Neuronal stem cell (in vitro differentiated cells): ENCODE results near the gene TGM2.
A peak's percentile ranks its signal among the peaks of the same experiment; 100 is the strongest.

Source experiments
- DNase-seq: peaks from one replicate; pipeline ENCODE4 v3.0.0-alpha.2; 2013; ENCODE audit warnings: low spot score
- H2AFZ ChIP-seq: one replicate; pipeline ENCODE4 v1.6.1; 2013; ENCODE audit warnings: mild to moderate bottlenecking, low read length, inconsistent platforms
- H2AK5ac ChIP-seq: 2 replicates; pipeline ENCODE4 v1.6.1; 2013; ENCODE audit warnings: low read depth, mild to moderate bottlenecking, inconsistent platforms, low read length, moderate library complexity, mixed read lengths
- H2BK120ac ChIP-seq: 2 replicates; pipeline ENCODE4 v1.6.1; 2013; ENCODE audit warnings: low read depth, mild to moderate bottlenecking, inconsistent platforms, low read length, moderate library complexity, mixed read lengths
- H2BK12ac ChIP-seq: one replicate; pipeline ENCODE4 v1.6.1; 2013; ENCODE audit warnings: low read length, inconsistent platforms
- H2BK15ac ChIP-seq: 2 replicates; pipeline ENCODE4 v1.6.1; 2013; ENCODE audit warnings: mild to moderate bottlenecking, low read length, inconsistent platforms, mixed read lengths
- H2BK5ac ChIP-seq: one replicate; pipeline ENCODE4 v1.6.1; 2013; ENCODE audit warnings: inconsistent platforms, mild to moderate bottlenecking, low read length, moderate library complexity
- H3K14ac ChIP-seq: one replicate; pipeline ENCODE4 v1.6.1; 2013; ENCODE audit warnings: low read length, inconsistent platforms
- H3K18ac ChIP-seq: 2 replicates; pipeline ENCODE4 v1.6.1; 2013; ENCODE audit warnings: low read length, inconsistent platforms
- H3K23ac ChIP-seq: 2 replicates; pipeline ENCODE4 v1.6.1; 2013; ENCODE audit warnings: low read depth, mild to moderate bottlenecking, mixed read lengths, low read length, inconsistent platforms; ENCODE audit not compliant: poor library complexity
- H3K27ac ChIP-seq: replicated peaks from 3 replicates; pipeline ENCODE4 v1.5.1; 2013; ENCODE audit warnings: low read length, inconsistent platforms
- H3K27me3 ChIP-seq, 3 experiments: 2 replicates each; pipeline ENCODE4 v1.6.1; 2013; ENCODE audit warnings: low read length in 3 of 3, mild to moderate bottlenecking in 2 of 3, inconsistent platforms in 1 of 3, low read depth in 1 of 3, mixed read lengths in 1 of 3, moderate library complexity in 1 of 3; ENCODE audit not compliant: control insufficient read depth in 3 of 3, insufficient read depth in 3 of 3
- H3K36me3 ChIP-seq, 2 donors: replicated peaks in 1 of 2; 2 replicates each; pipeline ENCODE4 v1.6.1; 2013; ENCODE audit warnings: low read length in 2 of 2; ENCODE audit not compliant: control insufficient read depth in 2 of 2, insufficient read depth in 2 of 2
- H3K4ac ChIP-seq: 2 replicates; pipeline ENCODE4 v1.6.1; 2013; ENCODE audit warnings: inconsistent platforms, mild to moderate bottlenecking, low read length, moderate library complexity
- H3K4me1 ChIP-seq, 2 donors: 1 replicate in 1 of 2; 2 replicates in 1 of 2; pipeline ENCODE4 v1.6.1; 2013; ENCODE audit warnings: low read length in 2 of 2, low read depth in 1 of 2; ENCODE audit not compliant: control insufficient read depth in 2 of 2, insufficient read depth in 1 of 2
- H3K4me2 ChIP-seq: one replicate; pipeline ENCODE4 v1.6.1; 2013; ENCODE audit warnings: mild to moderate bottlenecking, low read length, inconsistent platforms; ENCODE audit not compliant: insufficient read depth, poor library complexity, severe bottlenecking
- H3K4me3 ChIP-seq, 2 donors: 2 replicates each; pipeline ENCODE4 v1.5.1; 2013; ENCODE audit warnings: low read length in 2 of 2, mild to moderate bottlenecking in 2 of 2, inconsistent platforms in 1 of 2, moderate library complexity in 1 of 2
- H3K79me1 ChIP-seq: one replicate; pipeline ENCODE4 v1.6.1; 2013; ENCODE audit warnings: low read depth, mild to moderate bottlenecking, inconsistent platforms, low read length, moderate library complexity
- H3K9ac ChIP-seq: one replicate; pipeline ENCODE4 v1.6.1; 2013; ENCODE audit warnings: mild to moderate bottlenecking, low read depth, low read length, inconsistent platforms; ENCODE audit not compliant: poor library complexity
- H3K9me3 ChIP-seq, 2 donors: replicated peaks in 1 of 2; 2 replicates each; pipeline versions ENCODE3 to v1.6.1; 2013; ENCODE audit warnings: low read length in 2 of 2, mild to moderate bottlenecking in 2 of 2, inconsistent platforms in 1 of 2, low read depth in 1 of 2, mixed read lengths in 1 of 2, moderate library complexity in 1 of 2; ENCODE audit not compliant: control insufficient read depth in 2 of 2, insufficient read depth in 1 of 2
- H4K8ac ChIP-seq: one replicate; pipeline ENCODE4 v1.6.1; 2013; ENCODE audit warnings: low read depth, mild to moderate bottlenecking, inconsistent platforms, low read length, moderate library complexity
- H4K91ac ChIP-seq: one replicate; pipeline ENCODE4 v1.6.1; 2013; ENCODE audit warnings: low read length, low read depth, mild to moderate bottlenecking, inconsistent platforms; ENCODE audit not compliant: poor library complexity
- WGBS, 2 donors: extraction: QIAGEN DNeasy Blood & Tissue Kit; methylation state at CpG; one replicate each; pipeline ENCODE4 v1.1.7; 2013; ENCODE audit warnings: missing lambda C conversion rate in 2 of 2, mixed read lengths in 1 of 2; ENCODE audit not compliant: insufficient read length in 2 of 2, insufficient replicate concordance in 1 of 2; ENCODE audit errors: extremely low coverage in 2 of 2; 5-methylcytosine and 5-hydroxymethylcytosine counted together

The TGM2 gene

GRCh38 chr20:38156888-38157634, 8.0 kb downstream of the TGM2 start:
- Histone ChIP-seq H3K18ac (peak overlapping the region; percentile 19), H2BK12ac (no peak overlapping the region), H3K9ac (no peak overlapping the region), H3K36me3 (no peaks in the 10 kb centered on the region), H4K91ac (no peak overlapping the region), H3K79me1 (no peaks in the 10 kb centered on the region), H3K4ac (no peak overlapping the region), H4K8ac (no peak overlapping the region), H3K9me3 (no peaks in the 10 kb centered on the region), H3K27ac (no peak overlapping the region), H2BK5ac (no peak overlapping the region), H3K4me3 (no peak overlapping the region), H2AFZ (no peak overlapping the region), H2BK120ac (peak overlapping the region; percentile 10), H3K23ac (no peak overlapping the region), H3K4me2 (no peak overlapping the region), H3K14ac (no peak overlapping the region), H2AK5ac (peak overlapping the region; percentile 81), H3K27me3 (peaks cover 0 to 3% (median 0%) of the 10 kb centered on the region in 3 experiments), H2BK15ac (peak overlapping the region; percentile 20), H3K4me1 (peaks cover 10 to 16% of the 10 kb centered on the region in 2 donors)
- no peak for DNase-seq
- no CpG with 5 or more reads among the region's 11 CpGs for WGBS, 2 donors

DNA sequence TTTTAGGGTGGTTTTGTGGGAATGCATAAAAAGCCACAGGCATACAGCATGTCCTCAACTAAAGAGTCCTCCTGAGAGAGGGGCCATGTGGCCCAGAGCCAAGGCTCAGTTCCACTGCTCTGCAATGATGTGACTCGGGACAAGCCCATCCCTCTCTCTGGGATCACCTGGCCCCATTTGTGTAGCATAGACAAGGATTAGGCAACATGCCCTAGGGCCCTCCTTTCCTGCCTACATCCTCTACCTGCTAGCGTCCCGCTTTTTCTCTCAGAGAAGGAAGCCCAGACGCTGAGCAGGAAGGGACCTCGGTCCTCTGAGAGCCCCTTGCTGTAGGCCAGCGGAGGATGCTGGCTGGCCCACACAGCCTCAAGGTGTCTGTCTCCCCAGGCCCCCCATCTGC, 8.8 kb downstream of the TGM2 start:
- H2BK5ac ChIP-seq = peak overlapping the region; percentile 68
- no peak overlapping the region for H3K4me3 ChIP-seq
- H3K14ac ChIP-seq = no peak overlapping the region
- no peak overlapping the region for H4K91ac ChIP-seq
- H2BK15ac ChIP-seq = peak overlapping the region; percentile 20
- no peak for DNase-seq
- H4K8ac ChIP-seq = no peak overlapping the region
- H3K36me3 ChIP-seq = no peaks in the 10 kb centered on the region
- no peaks in the 10 kb centered on the region for H3K9me3 ChIP-seq
- no peak overlapping the region for H3K4ac ChIP-seq
- peaks cover 0 to 3% (median 0%) of the 10 kb centered on the region in 3 experiments for H3K27me3 ChIP-seq
- no CpG with 5 or more reads among the region's 6 CpGs for whole genome bisulfite sequencing, 2 donors
- peak overlapping the region; percentile 81 for H2AK5ac ChIP-seq
- H3K23ac ChIP-seq = no peak overlapping the region
- no peak overlapping the region for H3K4me2 ChIP-seq
- peaks cover 11 to 16% of the 10 kb centered on the region in 2 donors for H3K4me1 ChIP-seq
- no peak overlapping the region for H3K27ac ChIP-seq
- peak overlapping the region; percentile 10 for H2BK120ac ChIP-seq
- H3K9ac ChIP-seq = no peak overlapping the region
- no peak overlapping the region for H2AFZ ChIP-seq
- H3K18ac ChIP-seq = peak overlapping the region; percentile 35
- no peaks in the 10 kb centered on the region for H3K79me1 ChIP-seq
- no peak overlapping the region for H2BK12ac ChIP-seq

DNA sequence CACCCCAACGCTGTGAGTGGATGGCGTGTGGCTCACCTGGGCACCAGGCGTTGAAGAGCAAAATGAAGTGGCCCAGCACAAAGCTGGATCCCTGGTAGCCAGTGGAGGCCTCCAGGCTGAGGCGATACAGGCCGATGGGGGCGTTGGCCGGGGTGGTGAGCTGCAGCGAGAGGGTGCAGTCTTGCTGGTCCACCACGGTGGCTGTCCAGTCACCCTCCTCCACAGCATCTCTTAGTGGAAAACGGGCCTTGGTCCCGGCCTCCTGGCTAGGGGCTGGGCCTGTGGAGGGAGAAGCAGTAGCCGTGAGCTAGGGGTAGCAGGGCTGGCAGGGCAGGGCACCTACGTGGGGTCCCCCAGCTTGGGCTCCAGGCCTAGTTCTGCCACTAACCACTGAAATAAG, 9.3 kb downstream of the TGM2 start:
- WGBS, 2 donors = no CpG with 5 or more reads among the region's 13 CpGs
- Histone ChIP-seq H4K91ac (no peak overlapping the region), H3K4ac (no peak overlapping the region)

DNA sequence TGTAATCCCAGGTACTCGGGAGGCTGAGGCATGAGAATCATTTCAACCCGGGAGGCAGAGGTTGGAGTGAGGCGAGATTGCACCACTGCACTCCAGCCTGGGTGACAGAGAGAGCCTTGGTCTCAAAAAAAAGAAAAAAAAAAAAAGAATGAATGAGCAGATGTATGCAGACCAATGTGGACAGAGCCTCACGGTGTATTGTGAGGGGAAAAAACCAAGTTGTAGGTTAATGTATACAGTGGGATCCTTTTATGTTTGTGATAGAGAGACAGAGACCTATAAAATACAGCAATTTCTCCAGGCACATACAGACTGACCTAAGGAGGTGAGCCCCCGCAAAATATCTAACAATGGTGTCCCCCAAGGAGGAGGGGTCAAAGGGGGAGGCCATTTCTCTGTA, 11.7 kb downstream of the TGM2 start:
- Histone ChIP-seq H4K91ac (no peak overlapping the region), H3K27me3 (peaks cover 0 to 3% (median 0%) of the 10 kb centered on the region in 3 experiments), H2BK12ac (no peak overlapping the region), H3K9ac (no peak overlapping the region), H3K23ac (no peak overlapping the region), H4K8ac (no peak overlapping the region), H2BK5ac (no peak overlapping the region), H3K14ac (no peak overlapping the region), H2BK120ac (no peak overlapping the region), H2BK15ac (no peak overlapping the region), H2AFZ (no peak overlapping the region), H3K79me1 (no peaks in the 10 kb centered on the region), H3K4me3 (no peak overlapping the region), H3K4me1 (peaks cover 8 to 11% of the 10 kb centered on the region in 2 donors), H3K4me2 (no peak overlapping the region), H3K9me3 (no peaks in the 10 kb centered on the region), H3K36me3 (no peaks in the 10 kb centered on the region), H3K4ac (no peak overlapping the region), H3K18ac (no peak overlapping the region), H2AK5ac (peak overlapping the region; percentile 60), H3K27ac (no peak overlapping the region)
- no peak for DNase-seq
- WGBS, 2 donors = no CpG with 5 or more reads among the region's 5 CpGs

More for the DNA sequence above, 9.3 kb downstream of the TGM2 start:
- H3K4me2 ChIP-seq = no peak overlapping the region
- no peaks in the 10 kb centered on the region for H3K9me3 ChIP-seq
- no peak overlapping the region for H2BK12ac ChIP-seq
- no peaks in the 10 kb centered on the region for H3K36me3 ChIP-seq
- H2BK15ac ChIP-seq = peak overlapping the region; percentile 80
- no peak overlapping the region for H3K27ac ChIP-seq
- peak overlapping the region; percentile 81 for H3K18ac ChIP-seq
- peak overlapping the region; percentile 68 for H2BK5ac ChIP-seq
- peak overlapping the region; percentile 81 for H2AK5ac ChIP-seq
- no peak overlapping the region for H3K23ac ChIP-seq
- peaks cover 11 to 16% of the 10 kb centered on the region in 2 donors for H3K4me1 ChIP-seq
- H2BK120ac ChIP-seq = no peak overlapping the region
- no peak overlapping the region for H3K14ac ChIP-seq
- no peak overlapping the region for H3K4me3 ChIP-seq
- H2AFZ ChIP-seq = no peak overlapping the region
- H4K8ac ChIP-seq = no peak overlapping the region
- no peaks in the 10 kb centered on the region for H3K79me1 ChIP-seq
- DNase-seq = no peak
- peak overlapping the region; percentile 31 for H3K9ac ChIP-seq
- H3K27me3 ChIP-seq = peaks cover 0 to 3% (median 0%) of the 10 kb centered on the region in 3 experiments
